ENCODE data around the gene LRRC4C.

DNA sequence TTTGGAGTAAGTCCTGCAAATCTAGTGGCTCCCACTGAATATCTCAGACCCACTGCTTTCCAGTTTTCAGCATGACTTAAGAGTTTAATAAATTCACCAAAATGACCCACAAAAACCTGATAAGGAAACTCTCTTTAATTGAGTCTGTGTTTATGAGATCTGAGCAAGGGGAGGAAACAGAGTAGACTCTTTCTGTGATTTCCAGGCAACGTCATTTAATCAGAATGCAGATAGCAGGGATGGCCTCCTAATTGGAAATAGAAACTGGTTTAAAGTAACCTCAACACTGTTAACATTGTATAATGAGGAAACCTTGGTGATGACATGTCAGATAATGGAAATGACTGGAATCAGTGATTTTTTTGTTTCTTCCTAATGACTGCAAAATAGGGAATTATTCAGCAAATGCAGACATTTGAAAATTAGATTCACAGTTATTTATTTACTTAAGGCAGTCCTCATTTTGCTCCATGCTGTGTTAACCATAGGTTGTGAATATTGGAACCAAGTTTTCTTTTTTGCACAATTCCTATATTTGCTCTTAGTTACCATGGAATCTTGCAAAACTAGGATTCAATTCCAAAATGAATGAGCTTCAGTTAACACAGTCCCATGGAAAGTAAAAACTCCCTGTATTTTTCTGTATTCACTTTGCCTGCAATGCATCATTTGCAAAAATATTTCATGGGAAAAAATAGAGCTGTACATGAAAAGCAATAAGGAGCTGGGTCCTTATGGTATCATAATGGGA, 1324.5 kb downstream of the LRRC4C start:
- TF ChIP-seq, protein P1, sequence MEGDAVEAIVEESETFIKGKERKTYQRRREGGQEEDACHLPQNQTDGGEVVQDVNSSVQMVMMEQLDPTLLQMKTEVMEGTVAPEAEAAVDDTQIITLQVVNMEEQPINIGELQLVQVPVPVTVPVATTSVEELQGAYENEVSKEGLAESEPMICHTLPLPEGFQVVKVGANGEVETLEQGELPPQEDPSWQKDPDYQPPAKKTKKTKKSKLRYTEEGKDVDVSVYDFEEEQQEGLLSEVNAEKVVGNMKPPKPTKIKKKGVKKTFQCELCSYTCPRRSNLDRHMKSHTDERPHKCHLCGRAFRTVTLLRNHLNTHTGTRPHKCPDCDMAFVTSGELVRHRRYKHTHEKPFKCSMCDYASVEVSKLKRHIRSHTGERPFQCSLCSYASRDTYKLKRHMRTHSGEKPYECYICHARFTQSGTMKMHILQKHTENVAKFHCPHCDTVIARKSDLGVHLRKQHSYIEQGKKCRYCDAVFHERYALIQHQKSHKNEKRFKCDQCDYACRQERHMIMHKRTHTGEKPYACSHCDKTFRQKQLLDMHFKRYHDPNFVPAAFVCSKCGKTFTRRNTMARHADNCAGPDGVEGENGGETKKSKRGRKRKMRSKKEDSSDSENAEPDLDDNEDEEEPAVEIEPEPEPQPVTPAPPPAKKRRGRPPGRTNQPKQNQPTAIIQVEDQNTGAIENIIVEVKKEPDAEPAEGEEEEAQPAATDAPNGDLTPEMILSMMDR (IDR thresholded peaks at IDR 0.05) = no peak
- TF ChIP-seq POLR2AphosphoS5 (IDR thresholded peaks at IDR 0.05) (no peak), POLR2A (IDR thresholded peaks at IDR 0.05) (no peak), EP300 (IDR thresholded peaks at IDR 0.05) (no peak)
